GM19240 (cell line): ENCODE measurements around the gene IFNGR1.
"Not testable (repeated sequence)": the region's sequence is repeated elsewhere in the genome, so short reads cannot be mapped to it uniquely, and the experiment has no call there.

ENCODE experiments used
- DNase-seq: peaks from one replicate; pipeline ENCODE4 v3.0.0; 2011; ENCODE audit warnings: low spot score; ENCODE audit not compliant: insufficient read length

Gene IFNGR1

GRCh38 chr6:137236581-137237355, 17.6 kb upstream of the IFNGR1 start:
- DNase-seq = no peak

GRCh38 chr6:137235686-137236085, 16.5 kb upstream of the IFNGR1 start:
- no peak for DNase-seq

- DNase-seq = no peak
Observed at GRCh38 chr6:137233911-137234863, 15.0 kb upstream of the IFNGR1 start.

GRCh38 chr6:137231895-137232294, 12.7 kb upstream of the IFNGR1 start:
- no peak for DNase-seq

- DNase-seq = no peak
Observed at GRCh38 chr6:137230956-137231555, 11.9 kb upstream of the IFNGR1 start.

GRCh38 chr6:137230547-137230946, 11.4 kb upstream of the IFNGR1 start:
- no peak for DNase-seq

GRCh38 chr6:137229075-137229759, 10.0 kb upstream of the IFNGR1 start:
- no peak for DNase-seq

GRCh38 chr6:137227871-137228302, 8.7 kb upstream of the IFNGR1 start:
- DNase-seq = no peak

- no peak for DNase-seq
Observed at GRCh38 chr6:137226697-137227096, 7.5 kb upstream of the IFNGR1 start.

- no peak for DNase-seq
Observed at GRCh38 chr6:137224799-137225198, 5.6 kb upstream of the IFNGR1 start.

- DNase-seq = no peak
Observed at GRCh38 chr6:137223370-137224131, 4.4 kb upstream of the IFNGR1 start.

- DNase-seq = no peak
Observed at GRCh38 chr6:137222381-137222780, 3.2 kb upstream of the IFNGR1 start.

GRCh38 chr6:137219664-137220252, 573 bp upstream of the IFNGR1 start:
- DNase-seq = no peak

GRCh38 chr6:137218473-137218916, 690 bp downstream of the IFNGR1 start:
- no peak for DNase-seq

GRCh38 chr6:137217801-137218472, 1.2 kb downstream of the IFNGR1 start:
- no peak for DNase-seq

GRCh38 chr6:137216875-137217553, 2.2 kb downstream of the IFNGR1 start:
- no peak for DNase-seq

- DNase-seq = no peak
Observed at GRCh38 chr6:137216106-137216505, 3.1 kb downstream of the IFNGR1 start.

- DNase-seq = not testable (repeated sequence)
Observed at GRCh38 chr6:137215630-137216029, 3.6 kb downstream of the IFNGR1 start.

- no peak for DNase-seq
Observed at GRCh38 chr6:137214931-137215330, 4.3 kb downstream of the IFNGR1 start.
